Gastroesophageal sphincter (tissue), 4 donors: ENCODE results near the gene CACNA1E. TPM values are rescaled to one million over a fixed set of nuclear protein-coding genes. Genes with fewer than 3 reads are reported as not detected.

Experiments used
- ATAC-seq: fragments of 150-250 bp; one replicate; pipeline ENCODE4 v1.9.1; 2016; ENCODE audit warnings: mild to moderate bottlenecking, moderate library complexity
- H3K27ac ChIP-seq, 4 donors: fragments of 200-600 bp; sonication (generic) in 3 of 4; 1 replicate in 3 of 4; 2 replicates in 1 of 4; pipeline ENCODE4 v1.5.1; 2016 to 2019
- H3K27me3 ChIP-seq: fragments of 200-600 bp; sonication (generic); one replicate; pipeline ENCODE4 v1.5.1; 2019
- H3K36me3 ChIP-seq, 2 donors: fragments of 200-600 bp; sonication (generic); one replicate each; pipeline ENCODE4 v1.5.1; 2019; ENCODE audit warnings: control low read depth in 1 of 2
- H3K4me1 ChIP-seq, 3 donors: fragments of 200-600 bp; sonication (generic); 1 replicate in 2 of 3; 2 replicates in 1 of 3; pipeline ENCODE4 v1.5.1; 2016 to 2019; ENCODE audit warnings: control low read depth in 2 of 3
- H3K4me3 ChIP-seq, 2 donors: fragments of 200-600 bp; sonication (generic); one replicate each; pipeline ENCODE4 v1.5.1; 2019; ENCODE audit warnings: mild to moderate bottlenecking in 1 of 2, moderate library complexity in 1 of 2
- H3K9me3 ChIP-seq, 3 donors: fragments of 200-600 bp; sonication (generic); one replicate each; pipeline ENCODE4 v1.5.1; 2017 to 2019; ENCODE audit warnings: control low read depth in 2 of 3
- CTCF ChIP-seq, 4 experiments: fragments of 200-600 bp in 2 of 4; fragments of 450-650 bp in 2 of 4; sonication (generic) in 1 of 4; IDR thresholded peaks; one replicate each; pipeline ENCODE4 v1.5.1; 2017 to 2019; ENCODE audit warnings: antibody characterized with exemption in 4 of 4, mild to moderate bottlenecking in 2 of 4, moderate library complexity in 2 of 4
- EP300 ChIP-seq: sonication (generic); formaldehyde crosslinking; IDR thresholded peaks from one replicate; pipeline ENCODE4 v1.6.1; 2017; ENCODE audit warnings: antibody characterized with exemption, mild to moderate bottlenecking
- POLR2A ChIP-seq, 2 donors: fragments of 450-650 bp; IDR thresholded peaks; one replicate each; pipeline ENCODE4 v1.6.1; 2017; ENCODE audit warnings: antibody characterized with exemption in 2 of 2, mild to moderate bottlenecking in 2 of 2, moderate library complexity in 1 of 2
- POLR2AphosphoS5 ChIP-seq: sonication (generic); formaldehyde crosslinking; IDR thresholded peaks from one replicate; pipeline ENCODE4 v1.6.1; 2017; ENCODE audit warnings: antibody characterized with exemption
- WGBS, 2 donors: methylation state at CpG; one replicate each; pipeline ENCODE4 v1.1.5; 2018; ENCODE audit warnings: low coverage in 1 of 2; 5-methylcytosine and 5-hydroxymethylcytosine counted together
- total RNA-seq, 4 donors: library from RNA; depleted of rRNA; stranded (reverse); fragments of >200 nt; gene quantifications; one replicate each; pipeline ENCODE4 v1.1.0, GENCODE V29; 2016

CACNA1E gene
- total RNA-seq, 4 donors from 2014 or later, result 0.13 to 0.23 (median 0.16) TPM

DNA sequence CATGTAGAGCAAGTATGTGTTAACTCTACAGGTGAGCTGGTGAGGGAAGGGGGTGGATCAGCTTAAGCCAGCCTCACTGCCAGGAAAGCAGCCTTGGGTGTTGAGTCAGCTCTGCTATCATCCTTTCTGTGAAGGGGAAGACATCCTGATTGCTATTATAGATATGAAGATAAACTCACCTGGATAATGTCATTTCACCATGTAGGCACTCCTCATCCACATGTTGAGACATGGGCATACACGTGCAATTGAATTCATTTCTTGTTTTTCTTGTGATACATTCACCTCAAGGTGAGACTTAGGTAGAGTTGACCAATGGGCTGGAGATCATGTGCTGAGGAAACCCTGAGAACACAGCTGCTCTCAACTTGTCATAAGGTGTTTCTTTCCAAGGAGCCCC, 136.9 kb downstream of the CACNA1E start:
- H3K4me3 ChIP-seq, result no peak overlapping the region
- H3K27me3 ChIP-seq, result no peaks in the 10 kb centered on the region
- no peaks in the 10 kb centered on the region for H3K4me1 ChIP-seq
- H3K36me3 ChIP-seq, result no peaks in the 10 kb centered on the region
- ATAC-seq, result no peak
- no peak overlapping the region for H3K27ac ChIP-seq
- no peaks in the 10 kb centered on the region for H3K9me3 ChIP-seq
- TF ChIP-seq POLR2A (IDR thresholded peaks at IDR 0.05), result no peak
- no peak for TF ChIP-seq POLR2AphosphoS5
- TF ChIP-seq CTCF (IDR thresholded peaks at IDR 0.05), result no peak
- TF ChIP-seq EP300, result no peak
- 80% methylated on average over 1 of the region's 1 CpG for WGBS, 2 donors

- no peak for ATAC-seq
- no peak for TF ChIP-seq POLR2A (IDR thresholded peaks at IDR 0.05)
- TF ChIP-seq CTCF (IDR thresholded peaks at IDR 0.05), result no peak
- no peak for TF ChIP-seq EP300
- TF ChIP-seq POLR2AphosphoS5, result no peak
- 13 to 53% methylated on average over 2 to 5 of the region's 5 CpGs for WGBS, 2 donors
- Histone ChIP-seq H3K4me3 (no peak overlapping the region), H3K4me1 (no peaks in the 10 kb centered on the region), H3K9me3 (no peaks in the 10 kb centered on the region), H3K27ac (no peak overlapping the region), H3K36me3 (no peaks in the 10 kb centered on the region), H3K27me3 (no peaks in the 10 kb centered on the region)
These were observed 140.5 kb downstream of the CACNA1E start for GRCh38 chr1:181623850-181624249.

DNA sequence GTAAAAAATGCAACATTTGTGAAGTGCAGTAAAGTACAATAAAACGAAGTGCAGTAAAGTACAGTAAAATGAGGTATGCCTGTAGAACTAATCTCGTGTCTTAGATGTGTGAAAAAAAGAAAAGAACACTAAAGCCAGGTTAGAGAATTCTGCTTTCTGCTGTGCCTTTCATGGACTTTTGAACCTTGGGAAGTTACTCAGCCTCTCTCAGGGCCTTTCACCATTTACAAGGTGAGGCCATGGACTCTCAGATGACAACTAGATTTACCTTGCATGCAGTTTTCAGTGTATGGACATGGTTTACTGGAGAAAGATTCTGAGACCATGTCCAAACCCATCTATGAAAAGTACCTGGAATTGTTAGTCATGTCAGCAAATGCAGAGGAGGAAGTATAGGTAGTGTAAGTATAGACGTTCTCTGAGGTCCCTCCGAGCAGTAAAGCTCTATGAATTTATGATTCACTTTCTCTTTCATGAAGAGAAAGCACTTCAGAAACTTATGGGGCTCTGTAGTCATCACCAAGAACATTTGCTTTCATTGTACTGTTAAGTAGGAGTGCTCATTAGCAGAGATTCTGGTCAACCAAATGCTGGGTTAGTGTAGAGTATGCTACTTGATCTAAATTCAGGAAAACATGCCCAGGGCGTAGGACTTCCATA, 143.1 kb downstream of the CACNA1E start:
- no peak for ATAC-seq
- H3K9me3 ChIP-seq, result no peaks in the 10 kb centered on the region
- no peak overlapping the region for H3K4me3 ChIP-seq
- no peaks in the 10 kb centered on the region for H3K36me3 ChIP-seq
- H3K27me3 ChIP-seq, result no peaks in the 10 kb centered on the region
- H3K27ac ChIP-seq, result no peak overlapping the region
- WGBS, 2 donors, result 66 to 77% methylated on average over 4 to 5 of the region's 5 CpGs
- no peaks in the 10 kb centered on the region for H3K4me1 ChIP-seq
- no peak for TF ChIP-seq POLR2A (IDR thresholded peaks at IDR 0.05)
- TF ChIP-seq CTCF (IDR thresholded peaks at IDR 0.05), result no peak
- TF ChIP-seq POLR2AphosphoS5, result no peak
- TF ChIP-seq EP300, result no peak

DNA sequence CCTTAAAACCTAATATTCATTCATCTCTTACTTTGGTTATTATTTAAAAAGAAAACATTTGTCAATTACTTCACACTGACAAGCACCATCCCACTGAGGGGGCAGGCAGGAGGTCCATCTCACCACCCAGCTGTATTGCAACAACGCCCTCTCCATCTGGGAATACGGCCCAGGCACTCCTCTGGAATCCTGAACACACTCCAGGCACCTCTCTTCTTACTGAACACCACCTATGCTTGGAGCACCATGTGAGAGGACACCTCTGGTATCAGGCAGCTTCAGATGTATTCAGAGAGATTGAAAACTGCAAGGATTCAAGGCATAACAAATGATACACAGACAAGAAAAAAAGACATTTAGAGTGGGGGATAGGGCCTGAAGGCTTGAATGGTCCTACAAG, 147.1 kb downstream of the CACNA1E start:
- H3K9me3 ChIP-seq, result no peaks in the 10 kb centered on the region
- H3K4me3 ChIP-seq, result no peak overlapping the region
- no peaks in the 10 kb centered on the region for H3K4me1 ChIP-seq
- no peaks in the 10 kb centered on the region for H3K36me3 ChIP-seq
- WGBS, 2 donors, result 40 to 82% methylated on average over 1 to 2 of the region's 2 CpGs
- H3K27me3 ChIP-seq, result no peaks in the 10 kb centered on the region
- ATAC-seq, result no peak
- TF ChIP-seq EP300, result no peak
- no peak for TF ChIP-seq POLR2A (IDR thresholded peaks at IDR 0.05)
- no peak for TF ChIP-seq CTCF (IDR thresholded peaks at IDR 0.05)
- no peak for TF ChIP-seq POLR2AphosphoS5
- H3K27ac ChIP-seq, result no peak overlapping the region

- no peak overlapping the region for H3K27ac ChIP-seq
- no peaks in the 10 kb centered on the region for H3K9me3 ChIP-seq
- H3K4me1 ChIP-seq, result no peaks in the 10 kb centered on the region
- H3K27me3 ChIP-seq, result no peaks in the 10 kb centered on the region
- no peak for ATAC-seq
- TF ChIP-seq CTCF (IDR thresholded peaks at IDR 0.05) (no peak), POLR2A (IDR thresholded peaks at IDR 0.05) (no peak), POLR2AphosphoS5 (no peak), EP300 (no peak)
- H3K36me3 ChIP-seq, result no peaks in the 10 kb centered on the region
- WGBS, 2 donors, result no CpG with 5 or more reads among the region's 3 CpGs
- H3K4me3 ChIP-seq, result no peak overlapping the region
These were observed 147.5 kb downstream of the CACNA1E start for GRCh38 chr1:181630838-181631237.
